PC-9 (cell line): Measurements from ENCODE around the gene COL20A1. TPM values are rescaled to one million over a fixed set of nuclear protein-coding genes. Genes with fewer than 3 reads are reported as not detected.

Experiments used
- BruUV-seq: library from RNA; stranded (reverse); fragments of 400-500 nt; replicated peaks from 2 replicates; lab custom pipeline; 2021; lab: Mats Ljungman, UMichigan
- CTCF ChIA-PET: fragments of 300-600 bp; sonication (Branson Sonifier 250); formaldehyde crosslinking; loops from one replicate; lab custom pipeline; 2022; ENCODE audit warnings: antibody characterized with exemption; lab: Charles Lee
- POLR2A ChIA-PET: fragments of 300-600 bp; sonication (Branson Sonifier 250); formaldehyde crosslinking; loops from one replicate; lab custom pipeline; 2022; ENCODE audit warnings: antibody characterized with exemption; ENCODE audit not compliant: unreplicated experiment; lab: Charles Lee
- DNase-seq, 2 experiments: peaks; one replicate each; pipeline versions ENCODE4 v3.0.0 to v3.0.0-alpha.2; 2015 to 2022; ENCODE audit warnings: mixed read lengths in 1 of 2
- H2AFZ ChIP-seq: fragments of 200-600 bp; sonication (generic); 2 replicates; pipeline ENCODE4 v1.8.1; 2017; ENCODE audit warnings: antibody characterized with exemption
- H3F3A ChIP-seq: fragments of 200-600 bp; sonication (generic); 2 replicates; pipeline ENCODE4 v1.8.1; 2017; ENCODE audit warnings: antibody characterized with exemption, mild to moderate bottlenecking, low read depth; ENCODE audit not compliant: insufficient read depth
- H3K27ac ChIP-seq: fragments of 200-600 bp; sonication (generic); 2 replicates; pipeline ENCODE4 v1.6.1; 2016; ENCODE audit warnings: mixed run types
- H3K27me3 ChIP-seq: fragments of 200-600 bp; sonication (generic); 2 replicates; pipeline ENCODE4 v1.6.1; 2016; ENCODE audit warnings: low read depth, mixed run types; ENCODE audit not compliant: insufficient read depth
- H3K36me3 ChIP-seq: fragments of 200-600 bp; sonication (generic); 2 replicates; pipeline ENCODE4 v1.6.1; 2016; ENCODE audit warnings: low read depth, mixed run types
- H3K4me1 ChIP-seq: fragments of 200-600 bp; sonication (generic); replicated peaks from 2 replicates; pipeline ENCODE4 v1.6.1; 2016; ENCODE audit warnings: mixed run types; ENCODE audit not compliant: insufficient read depth
- H3K4me2 ChIP-seq: fragments of 200-600 bp; sonication (generic); 2 replicates; pipeline ENCODE4 v1.6.1; 2017; ENCODE audit warnings: mixed run types
- H3K4me3 ChIP-seq: fragments of 200-600 bp; sonication (generic); 2 replicates; pipeline ENCODE4 v1.6.1; 2016; ENCODE audit warnings: mixed run types
- H3K79me2 ChIP-seq: fragments of 200-600 bp; sonication (generic); 2 replicates; pipeline ENCODE4 v1.6.1; 2017; ENCODE audit warnings: low read depth, mixed run types
- H3K9me2 ChIP-seq: fragments of 200-600 bp; sonication (generic); 2 replicates; pipeline ENCODE4 v1.8.1; 2017; ENCODE audit warnings: mild to moderate bottlenecking; ENCODE audit not compliant: insufficient read depth
- H3K9me3 ChIP-seq: fragments of 200-600 bp; sonication (generic); 2 replicates; pipeline ENCODE4 v1.8.1; 2016; ENCODE audit warnings: low read depth; ENCODE audit not compliant: insufficient read depth
- H4K20me1 ChIP-seq: fragments of 200-600 bp; sonication (generic); 2 replicates; pipeline ENCODE4 v1.8.1; 2017; ENCODE audit not compliant: insufficient read depth
- CTCF ChIP-seq: fragments of 200-600 bp; sonication (generic); conservative IDR thresholded peaks from 2 replicates; pipeline ENCODE4 v1.6.1; 2017; ENCODE audit warnings: mixed run types, antibody characterized with exemption, mild to moderate bottlenecking, moderate library complexity
- EZH2 ChIP-seq: fragments of 200-600 bp; sonication (generic); IDR thresholded peaks from 2 replicates; pipeline ENCODE4 v1.8.0; 2017; ENCODE audit warnings: antibody characterized with exemption, low read depth
- intact Hi-C: fragments of 100-400 bp; cut with micrococcal nuclease; formaldehyde crosslinking; loops from one replicate; pipeline ENCODE4 v1.10.0; 2022; ENCODE audit not compliant: unreplicated experiment
- total RNA-seq: library from RNA; stranded (reverse); gene quantifications from 2 replicates; pipeline ENCODE4 v1.2.3, GENCODE V29; 2021

The COL20A1 gene
- total RNA-seq, 1 experiment from 2014 or later = not detected

DNA sequence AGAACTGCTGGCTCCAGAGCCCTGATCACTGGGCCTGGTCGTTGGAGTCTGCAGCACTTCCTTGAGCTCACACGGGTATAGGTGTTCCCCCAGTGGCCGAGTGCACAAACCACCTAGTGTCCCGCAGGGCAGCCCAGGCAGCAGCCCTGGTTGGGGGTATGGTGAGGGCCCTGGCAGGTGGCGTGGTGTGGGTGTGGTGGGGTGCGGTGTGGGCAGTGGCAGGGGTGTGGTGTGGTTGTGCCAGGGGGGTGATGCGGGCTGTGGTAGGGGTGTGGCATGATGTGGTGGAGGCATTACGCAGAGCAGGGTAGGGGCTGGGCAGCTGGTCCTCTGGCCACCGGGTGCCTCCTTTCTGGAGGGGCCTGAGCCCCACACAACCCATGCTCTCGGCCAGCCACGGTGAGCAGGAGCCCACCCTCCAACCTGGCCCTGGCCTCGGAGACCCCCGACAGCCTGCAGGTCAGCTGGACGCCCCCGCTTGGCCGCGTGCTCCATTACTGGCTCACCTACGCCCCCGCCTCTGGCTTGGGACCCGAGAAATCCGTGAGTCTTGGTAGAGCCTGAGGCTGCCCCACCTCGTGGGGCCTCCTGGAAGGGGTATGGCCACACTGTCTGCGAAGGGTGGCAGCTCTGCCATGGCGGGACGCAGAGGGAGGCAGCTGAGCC lies 20.5 kb downstream of the COL20A1 start:
- POLR2A ChIA-PET = no interaction called here
- intact Hi-C loops = no loop called here
- CTCF ChIA-PET = no interaction called here
- Histone ChIP-seq H3K27me3 (peaks cover 90% of the 10 kb centered on the region), H3K79me2 (no peaks in the 10 kb centered on the region), H3K4me3 (no peak overlapping the region), H3K4me2 (no peak overlapping the region), H3K9me2 (no peaks in the 10 kb centered on the region), H3K36me3 (no peaks in the 10 kb centered on the region), H4K20me1 (0 out of 2 replicates have a peak, but pooled peaks cover 8% of the 10 kb centered on the region), H3K27ac (no peak overlapping the region), H3K4me1 (no peaks in the 10 kb centered on the region), H3F3A (no peaks in the 10 kb centered on the region), H2AFZ (no peak overlapping the region), H3K9me3 (no peaks in the 10 kb centered on the region)
- no TSS peak for BruUV-seq
- TF ChIP-seq CTCF (no peak), EZH2 (no peak)
- no peak for DNase-seq

DNA sequence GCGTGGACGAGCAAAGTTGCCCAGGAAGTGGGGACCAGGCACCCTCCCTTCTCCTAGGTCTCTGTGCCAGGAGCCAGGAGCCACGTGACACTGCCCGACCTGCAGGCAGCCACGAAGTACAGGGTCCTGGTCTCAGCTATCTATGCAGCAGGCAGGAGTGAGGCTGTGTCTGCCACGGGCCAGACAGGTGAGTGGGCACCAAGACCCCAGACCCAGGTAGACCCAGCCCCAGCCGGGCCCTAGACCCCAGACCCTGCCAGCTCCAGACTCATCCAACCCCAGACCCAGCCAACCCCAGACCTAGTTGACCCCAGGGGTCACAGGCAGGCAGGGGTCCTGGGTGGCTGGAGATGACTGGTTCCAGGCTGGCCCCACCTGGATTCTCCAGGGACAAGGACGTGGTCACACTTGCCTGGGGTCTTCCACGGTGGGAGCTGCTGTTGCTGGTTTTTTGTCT lies 21.1 kb downstream of the COL20A1 start:
- POLR2A ChIA-PET = no interaction called here
- H4K20me1 ChIP-seq = 0 out of 2 replicates have a peak, but pooled peaks cover 8% of the 10 kb centered on the region
- TF ChIP-seq EZH2 (no peak), CTCF (no peak)
- H2AFZ ChIP-seq = no peak overlapping the region
- no peaks in the 10 kb centered on the region for H3K4me1 ChIP-seq
- no peak for DNase-seq
- H3K9me2 ChIP-seq = no peaks in the 10 kb centered on the region
- H3K4me3 ChIP-seq = no peak overlapping the region
- no peaks in the 10 kb centered on the region for H3K9me3 ChIP-seq
- H3K27ac ChIP-seq = no peak overlapping the region
- H3K27me3 ChIP-seq = peaks cover 90% of the 10 kb centered on the region
- H3K79me2 ChIP-seq = no peaks in the 10 kb centered on the region
- no peaks in the 10 kb centered on the region for H3F3A ChIP-seq
- intact Hi-C loops = no loop called here
- CTCF ChIA-PET = no interaction called here
- no TSS peak for BruUV-seq
- H3K4me2 ChIP-seq = no peak overlapping the region
- H3K36me3 ChIP-seq = no peaks in the 10 kb centered on the region

- no peaks in the 10 kb centered on the region for H3K79me2 ChIP-seq
- no TSS peak for BruUV-seq
- H3K4me3 ChIP-seq = no peak overlapping the region
- no peak for TF ChIP-seq EZH2
- TF ChIP-seq CTCF = no peak
- no peaks in the 10 kb centered on the region for H3K9me3 ChIP-seq
- ChIA-PET CTCF (no interaction called here), POLR2A (no interaction called here)
- H3K27me3 ChIP-seq = peaks cover 91% of the 10 kb centered on the region
- H3K4me2 ChIP-seq = no peak overlapping the region
- H3K9me2 ChIP-seq = no peaks in the 10 kb centered on the region
- H3K27ac ChIP-seq = no peak overlapping the region
- no peaks in the 10 kb centered on the region for H3F3A ChIP-seq
- 0 out of 2 replicates have a peak, but pooled peaks cover 7% of the 10 kb centered on the region for H4K20me1 ChIP-seq
- H3K36me3 ChIP-seq = no peaks in the 10 kb centered on the region
- no peaks in the 10 kb centered on the region for H3K4me1 ChIP-seq
- no peak overlapping the region for H2AFZ ChIP-seq
- intact Hi-C loops = no loop called here
- no peak for DNase-seq
Observed at GRCh38 chr20:63314566-63315239, 21.7 kb downstream of the COL20A1 start.
